ENCODE measurements around the gene CCN6. TPM values are rescaled to one million over a fixed set of nuclear protein-coding genes. Genes with fewer than 3 reads are reported as not detected.

The CCN6 gene
- not detected in 2 replicates for total RNA-seq

DNA sequence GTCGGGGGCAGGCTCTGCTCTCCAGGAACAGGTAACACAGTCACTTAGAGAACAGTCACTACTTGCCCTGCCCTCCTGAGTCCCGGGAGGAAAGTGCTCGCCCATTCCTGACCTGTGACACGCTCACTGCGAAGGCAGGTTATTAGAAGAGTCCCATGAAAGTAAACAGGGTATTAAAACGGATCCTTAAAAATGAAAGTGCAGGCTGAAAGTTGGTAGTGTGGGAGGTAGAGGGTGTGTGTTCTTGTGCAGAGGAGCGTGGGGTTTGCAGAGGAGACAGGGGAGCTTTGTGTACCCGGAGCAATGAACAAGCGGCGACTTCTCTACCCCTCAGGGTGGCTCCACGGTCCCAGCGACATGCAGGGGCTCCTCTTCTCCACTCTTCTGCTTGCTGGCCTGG lies at the start of gene CCN6:
Gene CCN6, plus strand, starts transcription at position 104 of the 400 bp plus-strand sequence. Its CDS starts 254 bp downstream, at position 358.

GRCh38 chr6:112087136-112087911 lies 33.4 kb downstream of the CCN6 start, which contains the start of the genes FAM229B and TUBE1:
FAM229B (plus strand) TSS chr6:112087591; CDS start chr6:112099284, 11,693 bp downstream.
TUBE1 (minus strand) TSS chr6:112087482; CDS start chr6:112087434, 48 bp downstream.

Other genes starting within 250 kb of the CCN6 start
- gene FYN, start 180.7 kb upstream of the CCN6 start, total RNA-seq: 148 and 193 TPM in 2 replicates
- 13.3 and 15.7 TPM in 2 replicates for gene TUBE1, start 33.4 kb downstream of the CCN6 start, total RNA-seq
- 4.7 and 6.6 TPM in 2 replicates for gene FAM229B, start 33.5 kb downstream of the CCN6 start, total RNA-seq
- gene LAMA4, start 200.5 kb downstream of the CCN6 start, total RNA-seq: 278 TPM in 2 replicates

Data from mammary microvascular endothelial cell (primary cell).